Naive thymus-derived CD4-positive, alpha-beta T cell (primary cell): ENCODE results near the gene ACTN4. TPM values are rescaled to one million over a fixed set of nuclear protein-coding genes. Genes with fewer than 3 reads are reported as not detected.

ENCODE experiments used
- ATAC-seq: fragments of 150-1000 bp; cut with Tn5 transposase; 2 replicates; pipeline ENCODE4 v1.10.0; 2021; ENCODE audit warnings: mild to moderate bottlenecking, moderate library complexity
- CTCF ChIA-PET: fragments of 350-600 bp; sonication (Branson Sonifier 250); formaldehyde crosslinking; loops from one replicate; lab custom pipeline; 2021; ENCODE audit warnings: antibody characterized with exemption; lab: Charles Lee
- POLR2A ChIA-PET: fragments of 350-600 bp; sonication (Branson Sonifier 250); formaldehyde crosslinking; loops from one replicate; lab custom pipeline; 2021; ENCODE audit warnings: antibody characterized with exemption, inconsistent platforms; lab: Charles Lee
- DNase-seq, 9 donors: peaks; one replicate each; pipeline versions ENCODE4 v3.0.0 to v3.0.0-alpha.2; 2020 to 2022; ENCODE audit warnings: mixed read lengths in 1 of 9
- H3K27ac ChIP-seq: one replicate; pipeline ENCODE4 v1.7.0; 2013; ENCODE audit warnings: mild to moderate bottlenecking, low read depth, low read length, moderate library complexity
- H3K27me3 ChIP-seq, 2 donors: one replicate each; pipeline ENCODE4 v1.7.0; 2013; ENCODE audit warnings: low read length in 2 of 2, mild to moderate bottlenecking in 2 of 2, moderate library complexity in 2 of 2; ENCODE audit not compliant: control insufficient read depth in 2 of 2, insufficient read depth in 2 of 2
- H3K36me3 ChIP-seq, 3 experiments: 1 replicate in 2 of 3; 2 replicates in 1 of 3; pipeline ENCODE4 v1.7.0; 2013; ENCODE audit warnings: low read length in 3 of 3, mild to moderate bottlenecking in 3 of 3, moderate library complexity in 1 of 3; ENCODE audit not compliant: insufficient read depth in 3 of 3, control insufficient read depth in 2 of 3
- H3K4me1 ChIP-seq, 2 donors: one replicate each; pipeline ENCODE4 v1.7.0; 2013; ENCODE audit warnings: low read length in 2 of 2, mild to moderate bottlenecking in 2 of 2, moderate library complexity in 1 of 2; ENCODE audit not compliant: control insufficient read depth in 2 of 2, insufficient read depth in 2 of 2
- H3K4me3 ChIP-seq: 2 replicates; pipeline ENCODE4 v1.7.0; 2013; ENCODE audit warnings: mild to moderate bottlenecking, low read length
- H3K9me3 ChIP-seq, 3 experiments: 1 replicate in 2 of 3; 2 replicates in 1 of 3; pipeline ENCODE4 v1.7.0; 2013; ENCODE audit warnings: low read length in 3 of 3; ENCODE audit not compliant: control insufficient read depth in 2 of 3
- H3K27ac Mint-ChIP-seq, 9 donors: one replicate each; pipeline ENCODE4 v1.8.0; 2020 to 2022; ENCODE audit warnings: mixed read lengths in 9 of 9, mild to moderate bottlenecking in 8 of 9, moderate library complexity in 5 of 9, inconsistent platforms in 2 of 9
- H3K27me3 Mint-ChIP-seq, 5 donors: one replicate each; pipeline ENCODE4 v1.8.0; 2021 to 2022; ENCODE audit warnings: mixed read lengths in 5 of 5, mild to moderate bottlenecking in 1 of 5
- H3K36me3 Mint-ChIP-seq, 5 donors: one replicate each; pipeline ENCODE4 v1.8.0; 2020 to 2022; ENCODE audit warnings: mixed read lengths in 5 of 5, mild to moderate bottlenecking in 3 of 5, inconsistent platforms in 1 of 5
- H3K4me1 Mint-ChIP-seq, 7 donors: one replicate each; pipeline ENCODE4 v1.8.0; 2020 to 2022; ENCODE audit warnings: mixed read lengths in 7 of 7, mild to moderate bottlenecking in 3 of 7, inconsistent platforms in 1 of 7
- H3K4me3 Mint-ChIP-seq, 10 donors: one replicate each; pipeline ENCODE4 v1.8.0; 2020 to 2022; ENCODE audit warnings: mild to moderate bottlenecking in 10 of 10, mixed read lengths in 10 of 10, moderate library complexity in 6 of 10, inconsistent platforms in 2 of 10
- H3K9me3 Mint-ChIP-seq, 11 donors: one replicate each; pipeline ENCODE4 v1.8.0; 2020 to 2022; ENCODE audit warnings: mixed read lengths in 11 of 11, mild to moderate bottlenecking in 4 of 11, inconsistent platforms in 1 of 11, moderate library complexity in 1 of 11
- intact Hi-C, 2 donors: fragments of 100-400 bp; cut with micrococcal nuclease; formaldehyde crosslinking; loops; one replicate each; pipeline ENCODE4 v1.15.1; 2023
- polyA plus RNA-seq, 2 donors: library from polyadenylated mRNA; unstranded; fragments of 300-500 nt; fragmentation: Illumina TruSeq; gene quantifications; one replicate each; pipeline ENCODE4 v1.2.3, GENCODE V29; 2021
- total RNA-seq, 6 experiments: library from RNA in 5 of 6; stranded (reverse) in 5 of 6; gene quantifications; 1 replicate in 5 of 6; 2 replicates in 1 of 6; pipeline ENCODE4 v1.2.3 and lab custom pipeline; 2021 to 2026

ACTN4 gene
- total and polyA plus RNA-seq, 7 experiments from 2014 or later = 2.8 to 355 (median 52.1) TPM

DNA sequence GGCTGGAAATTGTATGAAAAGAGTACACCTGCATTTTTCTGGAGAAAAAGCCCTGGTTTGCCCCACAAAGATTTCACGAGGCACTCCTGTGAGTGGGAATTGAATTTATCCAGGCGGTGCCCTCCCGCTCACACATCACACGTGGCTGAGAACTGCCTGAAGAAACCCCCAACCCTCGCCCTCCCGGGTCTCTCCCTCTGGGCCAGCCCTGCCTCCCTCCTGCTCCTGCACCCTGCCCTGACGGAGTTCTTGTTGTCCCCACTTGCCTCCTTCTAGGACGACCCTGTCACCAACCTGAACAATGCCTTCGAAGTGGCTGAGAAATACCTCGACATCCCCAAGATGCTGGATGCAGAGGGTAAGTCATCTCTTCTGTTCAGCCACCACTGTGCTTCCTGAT, 61.7 kb downstream of the ACTN4 start:
- no peak overlapping the region for H3K27ac Mint-ChIP-seq
- peaks cover 4 to 54% (median 8%) of the 10 kb centered on the region in 5 donors for H3K36me3 Mint-ChIP-seq
- H3K27me3 Mint-ChIP-seq = no peaks in the 10 kb centered on the region
- ChIA-PET POLR2A (no interaction called here), CTCF (no interaction called here)
- Histone ChIP-seq H3K27me3 (no peaks in the 10 kb centered on the region), H3K36me3 (peaks cover 3 to 85% (median 23%) of the 10 kb centered on the region in 3 experiments), H3K9me3 (no peaks in the 10 kb centered on the region), H3K4me3 (no peak overlapping the region), H3K4me1 (no peaks in the 10 kb centered on the region), H3K27ac (no peak overlapping the region)
- DNase-seq (no peak), ATAC-seq (no peak)
- H3K4me1 Mint-ChIP-seq = peaks cover 0 to 5% (median 0%) of the 10 kb centered on the region in 7 donors
- no peak overlapping the region for H3K4me3 Mint-ChIP-seq
- H3K9me3 Mint-ChIP-seq = peaks cover 0 to 2% (median 0%) of the 10 kb centered on the region in 11 donors
- intact Hi-C loops = no loop called here

DNA sequence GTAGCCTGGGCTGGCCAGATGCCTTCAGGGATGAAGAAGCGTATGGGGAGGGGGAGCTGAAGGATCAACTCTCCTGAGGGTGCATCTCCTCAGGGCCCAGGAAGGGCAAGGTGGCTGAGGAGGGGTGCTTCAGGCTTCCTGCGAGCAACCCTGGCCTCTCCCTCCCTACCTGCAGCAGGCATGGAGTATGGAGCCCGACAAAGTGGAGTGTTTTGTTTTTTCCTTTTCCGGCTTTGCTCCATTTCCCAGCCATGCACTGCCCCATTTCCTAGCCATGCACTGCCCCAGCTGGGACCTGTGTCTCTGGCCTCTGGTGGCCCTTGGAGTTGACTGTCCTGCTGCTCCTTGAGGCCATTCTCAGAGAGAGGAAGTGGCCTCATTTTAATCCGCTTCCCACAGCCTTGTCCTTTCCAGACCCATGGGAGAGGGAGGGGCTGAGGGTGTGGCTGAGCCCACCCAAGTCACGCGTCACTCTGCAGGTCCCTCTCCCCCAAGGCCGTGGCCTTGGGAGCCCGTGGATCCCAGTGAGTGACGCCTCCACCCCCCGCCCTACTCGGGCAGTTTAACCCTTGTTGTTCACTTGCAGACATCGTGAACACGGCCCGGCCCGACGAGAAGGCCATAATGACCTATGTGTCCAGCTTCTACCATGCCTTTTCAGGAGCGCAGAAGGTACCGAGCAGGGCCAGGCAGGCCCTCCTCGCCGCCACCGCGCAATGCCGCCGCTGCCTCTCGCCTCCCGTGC, 62.4 kb downstream of the ACTN4 start:
- CTCF ChIA-PET = interaction anchor here (0.6 kb wide), 1 partner anchor 612 kb away, joined by 3 read pairs; no protein-coding TSS in a partner anchor
- DNase-seq (no peak), ATAC-seq (no peak)
- no peak overlapping the region for H3K27ac ChIP-seq
- H3K36me3 ChIP-seq = peaks cover 3 to 87% (median 23%) of the 10 kb centered on the region in 3 experiments
- H3K4me1 Mint-ChIP-seq = peaks cover 0 to 5% (median 0%) of the 10 kb centered on the region in 7 donors
- H3K9me3 ChIP-seq = no peaks in the 10 kb centered on the region
- peaks cover 0 to 50% (median 8%) of the 10 kb centered on the region in 5 donors for H3K36me3 Mint-ChIP-seq
- H3K4me3 ChIP-seq = no peak overlapping the region
- H3K9me3 Mint-ChIP-seq = peaks cover 0 to 2% (median 0%) of the 10 kb centered on the region in 11 donors
- H3K4me1 ChIP-seq = no peaks in the 10 kb centered on the region
- no peaks in the 10 kb centered on the region for H3K27me3 ChIP-seq
- H3K27me3 Mint-ChIP-seq = no peaks in the 10 kb centered on the region
- POLR2A ChIA-PET = no interaction called here
- no peak overlapping the region for H3K27ac Mint-ChIP-seq
- H3K4me3 Mint-ChIP-seq = no peak overlapping the region
- intact Hi-C loops = no loop called here

DNA sequence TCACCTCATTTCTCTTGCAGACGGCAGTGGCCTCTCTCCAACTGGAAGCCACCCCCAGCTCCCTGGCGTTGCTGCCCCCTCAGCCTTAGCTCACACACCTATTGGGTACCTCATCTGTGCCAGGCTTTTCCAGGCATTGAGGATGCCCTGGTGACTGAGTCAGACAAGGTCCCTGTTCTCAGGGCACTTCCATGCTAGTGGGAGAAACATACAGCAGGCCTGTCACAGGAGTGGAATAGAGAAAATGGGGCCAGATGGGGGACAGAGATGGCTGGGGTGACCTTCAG, 62.9 kb downstream of the ACTN4 start:
- intact Hi-C loops = no loop called here
- H3K9me3 ChIP-seq = no peaks in the 10 kb centered on the region
- no peak for DNase-seq
- Mint-ChIP-seq H3K36me3 (peaks cover 0 to 46% (median 8%) of the 10 kb centered on the region in 5 donors), H3K4me1 (peaks cover 0 to 5% (median 0%) of the 10 kb centered on the region in 7 donors), H3K4me3 (peak overlapping the region in 1 of 10 donors; percentile 6), H3K27me3 (no peaks in the 10 kb centered on the region), H3K9me3 (peaks cover 0 to 2% (median 0%) of the 10 kb centered on the region in 11 donors), H3K27ac (no peak overlapping the region)
- no peak overlapping the region for H3K4me3 ChIP-seq
- no peak overlapping the region for H3K27ac ChIP-seq
- H3K27me3 ChIP-seq = no peaks in the 10 kb centered on the region
- POLR2A ChIA-PET = no interaction called here
- H3K4me1 ChIP-seq = no peaks in the 10 kb centered on the region
- peaks cover 3 to 82% (median 21%) of the 10 kb centered on the region in 3 experiments for H3K36me3 ChIP-seq
- ATAC-seq = no peak
- CTCF ChIA-PET = interaction anchor here (0.6 kb wide), 1 partner anchor 612 kb away, joined by 3 read pairs; no protein-coding TSS in a partner anchor

DNA sequence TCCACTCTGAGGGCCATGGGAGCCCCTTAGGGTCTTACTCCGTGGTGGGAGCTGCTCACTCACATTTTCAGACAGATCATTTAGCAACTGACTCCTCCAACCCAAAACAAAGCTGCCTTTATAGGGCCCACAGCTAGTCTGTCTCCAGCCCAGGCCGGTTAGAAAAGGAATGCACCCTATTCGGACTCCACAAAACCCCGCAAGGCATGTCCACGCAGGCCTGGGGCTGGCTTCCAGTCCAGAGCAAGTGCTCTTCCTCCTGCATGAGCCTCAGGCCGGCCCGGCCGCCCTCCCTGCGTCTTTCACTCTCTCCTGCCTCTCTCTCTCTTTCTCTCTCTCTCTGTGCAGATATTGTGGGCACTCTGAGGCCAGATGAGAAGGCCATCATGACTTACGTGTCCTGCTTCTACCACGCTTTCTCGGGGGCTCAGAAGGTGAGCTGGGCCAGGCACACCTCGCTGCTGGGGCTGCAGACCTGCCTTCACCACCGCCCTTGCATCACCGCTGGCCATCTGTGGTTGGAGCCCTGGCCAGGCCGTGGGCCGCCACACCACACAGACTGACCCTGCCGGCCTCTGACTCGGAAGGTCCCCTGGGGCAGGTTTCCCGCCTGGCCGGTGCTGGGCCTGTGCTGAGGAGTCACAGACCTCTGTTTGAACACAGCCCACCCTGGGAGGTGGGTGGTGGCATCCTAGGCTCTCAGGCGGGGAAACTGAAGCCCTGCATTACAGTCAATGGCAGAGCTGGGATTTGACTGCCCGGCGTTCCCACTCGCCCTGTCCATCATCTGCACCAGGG, 63.7 kb downstream of the ACTN4 start:
- DNase-seq = no peak
- Mint-ChIP-seq H3K9me3 (peaks cover 0 to 2% (median 0%) of the 10 kb centered on the region in 11 donors), H3K27me3 (no peaks in the 10 kb centered on the region), H3K4me3 (no peak overlapping the region), H3K36me3 (peaks cover 0 to 43% (median 8%) of the 10 kb centered on the region in 5 donors), H3K4me1 (peaks cover 0 to 5% (median 0%) of the 10 kb centered on the region in 7 donors), H3K27ac (no peak overlapping the region)
- Histone ChIP-seq H3K36me3 (peaks cover 3 to 75% (median 15%) of the 10 kb centered on the region in 3 experiments), H3K9me3 (no peaks in the 10 kb centered on the region), H3K27me3 (no peaks in the 10 kb centered on the region), H3K4me3 (no peak overlapping the region), H3K4me1 (no peaks in the 10 kb centered on the region), H3K27ac (no peak overlapping the region)
- POLR2A ChIA-PET = no interaction called here
- ATAC-seq = no peak
- intact Hi-C loops = no loop called here
- CTCF ChIA-PET = no interaction called here

DNA sequence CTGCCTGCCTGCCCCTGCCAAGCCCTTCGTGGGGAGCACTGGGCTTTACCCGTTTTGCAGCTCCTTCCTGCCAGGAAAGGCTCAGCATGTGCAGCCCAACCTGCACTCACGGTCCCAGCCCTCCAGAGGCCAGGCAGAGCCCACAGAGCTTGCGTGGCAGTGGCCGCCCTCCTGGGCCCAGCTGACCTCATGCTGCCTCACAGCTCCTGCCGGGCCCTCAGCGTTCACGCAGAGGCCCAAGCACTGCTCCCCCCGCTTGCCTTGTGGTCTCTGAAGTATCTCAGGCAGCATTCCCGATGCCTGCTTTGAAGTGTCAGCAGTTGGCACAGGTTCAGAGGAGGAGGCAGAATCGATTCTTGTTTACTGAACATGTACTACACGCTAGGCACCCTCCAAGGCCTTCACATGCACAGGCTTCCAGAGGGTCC, 64.3 kb downstream of the ACTN4 start:
- POLR2A ChIA-PET = no interaction called here
- H3K36me3 Mint-ChIP-seq = peaks cover 0 to 42% (median 8%) of the 10 kb centered on the region in 5 donors
- intact Hi-C loops = no loop called here

DNA sequence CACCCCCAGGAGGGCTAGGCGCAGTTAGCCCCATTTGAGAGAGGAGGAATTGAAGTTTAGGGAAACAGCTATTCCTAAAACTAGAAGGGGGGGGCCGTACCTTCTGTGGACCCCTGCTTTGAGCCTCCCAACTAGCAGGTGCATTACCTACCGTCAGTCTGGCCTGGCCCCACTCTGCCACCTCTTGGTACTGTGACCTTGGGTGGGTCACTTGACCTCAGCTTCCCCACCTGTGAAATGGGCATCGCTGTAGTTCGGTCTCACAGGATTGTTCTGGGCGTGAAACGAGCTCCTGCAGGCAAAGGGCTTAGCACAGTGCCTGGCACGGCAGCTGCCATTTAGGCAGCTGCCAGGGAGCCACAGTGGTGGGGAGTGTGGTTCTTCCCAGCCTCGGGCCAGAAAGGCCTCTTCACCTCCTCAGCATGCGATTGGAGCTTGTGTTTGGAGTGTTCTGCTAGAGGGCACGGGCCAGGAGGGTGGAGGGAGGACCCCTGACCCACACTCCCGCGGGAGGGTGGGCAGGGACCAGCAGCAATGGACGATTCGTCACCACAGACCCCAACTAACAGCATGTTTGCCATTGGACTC, 64.8 kb downstream of the ACTN4 start:
- no peaks in the 10 kb centered on the region for H3K27me3 ChIP-seq
- ATAC-seq = no peak
- Mint-ChIP-seq H3K27ac (no peak overlapping the region), H3K27me3 (no peaks in the 10 kb centered on the region), H3K4me1 (peaks cover 0 to 5% (median 0%) of the 10 kb centered on the region in 7 donors), H3K4me3 (no peak overlapping the region), H3K9me3 (no peaks in the 10 kb centered on the region), H3K36me3 (peaks cover 0 to 37% (median 8%) of the 10 kb centered on the region in 5 donors)
- intact Hi-C loops = no loop called here
- no peak overlapping the region for H3K4me3 ChIP-seq
- peaks cover 3 to 79% (median 15%) of the 10 kb centered on the region in 3 experiments for H3K36me3 ChIP-seq
- POLR2A ChIA-PET = no interaction called here
- no peak overlapping the region for H3K27ac ChIP-seq
- no peaks in the 10 kb centered on the region for H3K4me1 ChIP-seq
- CTCF ChIA-PET = no interaction called here
- DNase-seq = no peak
- no peaks in the 10 kb centered on the region for H3K9me3 ChIP-seq

More for the DNA sequence above, 64.3 kb downstream of the ACTN4 start:
- CTCF ChIA-PET = no interaction called here
- H3K27me3 ChIP-seq = no peaks in the 10 kb centered on the region
- H3K27ac ChIP-seq = no peak overlapping the region
- Mint-ChIP-seq H3K27ac (no peak overlapping the region), H3K4me1 (peaks cover 0 to 5% (median 0%) of the 10 kb centered on the region in 7 donors), H3K4me3 (no peak overlapping the region), H3K27me3 (no peaks in the 10 kb centered on the region), H3K9me3 (no peaks in the 10 kb centered on the region)
- no peak overlapping the region for H3K4me3 ChIP-seq
- no peak for ATAC-seq
- H3K4me1 ChIP-seq = no peaks in the 10 kb centered on the region
- H3K9me3 ChIP-seq = no peaks in the 10 kb centered on the region
- H3K36me3 ChIP-seq = peaks cover 3 to 77% (median 15%) of the 10 kb centered on the region in 3 experiments
- no peak for DNase-seq
